ENCODE data around the gene NIN.

NIN gene

DNA sequence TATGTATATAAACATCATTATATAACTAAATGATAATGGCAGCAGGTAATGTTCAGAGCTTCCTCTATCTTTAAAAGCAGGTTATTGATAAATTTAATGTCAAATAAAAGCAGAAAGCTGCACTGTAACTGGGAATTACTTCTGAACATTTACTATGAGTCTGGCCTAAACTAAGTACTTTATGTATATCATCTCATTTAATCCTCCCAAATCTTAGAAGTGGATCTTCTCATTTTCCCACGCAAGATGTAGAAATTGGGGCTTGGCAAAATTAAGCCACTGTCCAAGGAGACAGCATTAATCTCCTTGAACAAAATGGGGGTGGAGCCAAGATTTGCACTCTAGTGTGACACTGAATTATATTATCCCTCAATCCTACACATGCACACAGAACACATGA is 5.7 kb downstream of the NIN start:
- no peak for TF ChIP-seq CTCF (IDR thresholded peaks at IDR 0.05; ENCODE audit: low read depth, low read length)
- no peak for DNase-seq (ENCODE audit: low read depth in 2 of 2)
- H3K4me3 ChIP-seq (replicated peaks in 1 of 2; ENCODE audit: low read depth in 2 of 2, low read length in 2 of 2): no peak overlapping the region

- no peak for DNase-seq (ENCODE audit: low read depth in 2 of 2)
- no peak for TF ChIP-seq CTCF (IDR thresholded peaks at IDR 0.05; ENCODE audit: low read depth, low read length)
- no peak overlapping the region for H3K4me3 ChIP-seq (replicated peaks in 1 of 2; ENCODE audit: low read depth in 2 of 2, low read length in 2 of 2)
These were observed 7.0 kb downstream of the NIN start for GRCh38 chr14:50823762-50824636.

DNA sequence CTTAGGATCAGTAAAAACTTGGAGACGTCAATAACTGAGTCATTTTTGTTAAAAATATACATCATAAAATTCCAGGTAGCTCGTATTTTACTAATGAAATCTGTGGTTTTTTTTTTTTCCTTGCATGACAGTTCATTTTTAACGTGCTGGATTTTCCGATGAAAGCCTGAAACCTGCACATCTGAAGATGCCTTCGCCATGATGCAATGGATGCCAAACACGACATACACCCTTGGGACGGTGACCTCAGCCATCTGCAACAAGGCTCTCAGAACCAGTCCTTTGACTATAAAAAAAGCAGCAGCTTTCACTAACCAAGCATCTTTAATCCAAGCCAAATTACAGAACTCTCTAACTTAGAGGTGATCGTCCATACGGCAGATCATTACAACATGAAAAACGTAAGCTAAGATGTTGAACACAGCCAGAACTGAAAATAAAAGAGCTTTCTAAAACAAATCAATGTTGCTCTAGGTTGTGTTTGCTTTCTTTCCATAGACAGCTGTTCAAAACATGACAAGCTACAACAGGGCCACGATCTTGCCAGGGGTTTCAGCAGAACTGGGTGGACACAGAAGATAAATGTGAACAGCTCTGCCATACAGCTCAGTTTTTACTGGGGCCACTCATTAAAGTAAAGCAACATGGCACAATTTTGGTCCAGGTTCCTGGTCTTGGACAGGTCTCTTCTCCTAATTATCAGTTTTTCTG is 7.8 kb downstream of the NIN start:
- TF ChIP-seq CTCF (IDR thresholded peaks at IDR 0.05; ENCODE audit: low read depth, low read length): no peak
- DNase-seq (ENCODE audit: low read depth in 2 of 2): peak in 1 of 2 donors; percentile 79
- no peak overlapping the region for H3K4me3 ChIP-seq (replicated peaks in 1 of 2; ENCODE audit: low read depth in 2 of 2, low read length in 2 of 2)

GRCh38 chr14:50822501-50823042 is 8.4 kb downstream of the NIN start:
- no peak for TF ChIP-seq CTCF (IDR thresholded peaks at IDR 0.05; ENCODE audit: low read depth, low read length)
- H3K4me3 ChIP-seq (replicated peaks in 1 of 2; ENCODE audit: low read depth in 2 of 2, low read length in 2 of 2): no peak overlapping the region
- peak in 1 of 2 donors; percentile 19 for DNase-seq (ENCODE audit: low read depth in 2 of 2)

DNA sequence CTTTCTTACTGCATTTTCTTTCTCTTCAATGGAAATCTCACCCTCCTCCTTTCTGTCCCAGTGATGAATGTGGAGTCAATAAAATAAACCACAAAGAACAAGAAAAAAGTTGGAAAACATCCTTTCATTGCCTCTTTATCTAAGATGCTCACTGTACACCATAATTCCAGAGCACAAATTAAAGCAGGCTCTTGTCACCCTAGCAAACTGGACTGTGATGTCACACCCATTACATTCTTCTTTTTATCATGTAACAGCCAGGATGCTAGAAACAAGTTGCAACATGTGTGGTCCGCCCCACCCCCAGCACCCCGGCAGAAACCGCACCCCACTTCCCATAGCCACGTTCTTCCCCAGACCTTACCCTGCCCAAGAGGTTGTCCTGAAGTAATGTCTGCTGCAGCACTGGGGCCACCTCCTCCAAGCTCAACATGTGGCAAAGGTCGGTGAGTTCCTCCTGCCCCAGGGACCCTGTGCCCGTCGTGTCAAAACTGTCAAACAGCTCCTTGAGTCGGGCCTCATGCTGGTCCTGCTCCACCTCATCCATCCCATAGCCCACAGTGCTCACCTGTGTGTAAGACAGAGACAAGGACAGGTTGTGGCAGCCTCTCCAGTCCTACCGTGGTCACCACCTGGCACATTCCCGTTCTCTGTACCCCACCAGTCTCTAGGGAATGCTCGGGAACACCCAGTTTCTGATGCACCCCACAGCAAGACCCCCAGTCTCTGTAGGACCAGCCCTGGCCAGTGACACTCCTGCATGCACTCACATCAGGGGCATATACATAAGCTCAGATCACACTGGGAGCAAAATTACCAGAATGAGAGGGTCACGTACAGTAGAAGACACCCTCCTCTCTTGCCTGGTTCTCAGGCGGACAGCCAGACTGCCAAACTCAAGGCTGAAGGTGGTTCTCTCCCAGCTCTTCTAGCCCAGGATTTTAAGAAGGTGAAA is 9.2 kb downstream of the NIN start:
- H3K4me3 ChIP-seq (replicated peaks in 1 of 2; ENCODE audit: low read depth in 2 of 2, low read length in 2 of 2): no peak overlapping the region
- TF ChIP-seq CTCF (IDR thresholded peaks at IDR 0.05; ENCODE audit: low read depth, low read length): no peak
- no peak for DNase-seq (ENCODE audit: low read depth in 2 of 2)
